HEK293 (cell line): ENCODE measurements around the gene MAPRE3.

ENCODE experiments used
- CTCF ChIA-PET: fragments of 350-600 bp; formaldehyde crosslinking; extraction: SDS; loops from one replicate; lab custom pipeline; 2021; ENCODE audit warnings: antibody characterized with exemption; lab: Yijun Ruan, JAX
- POLR2A ChIA-PET: fragments of 300-600 bp; formaldehyde crosslinking; extraction: SDS; loops from one replicate; lab custom pipeline; 2020; ENCODE audit warnings: antibody characterized with exemption, inconsistent platforms; lab: Yijun Ruan, JAX
- H3K27ac ChIP-seq: fragments of 200-500 bp; sonication (Bioruptor generic); 2 replicates; pipeline ENCODE4 v1.5.1; 2014; ENCODE audit warnings: low read depth, low read length, control low read depth, inconsistent platforms; ENCODE audit errors: extremely low read depth
- H3K36me3 ChIP-seq, 2 experiments: fragments of 200-500 bp in 1 of 2; sonication (Bioruptor generic) in 1 of 2; 1 replicate in 1 of 2; 2 replicates in 1 of 2; pipeline ENCODE4 v1.5.1; 2014 to 2017; ENCODE audit warnings: inconsistent platforms in 2 of 2, low read length in 2 of 2; ENCODE audit not compliant: control insufficient read depth in 2 of 2, insufficient read depth in 1 of 2
- H3K4me1 ChIP-seq: fragments of 200-500 bp; sonication (Bioruptor generic); 2 replicates; pipeline ENCODE4 v1.5.1; 2014; ENCODE audit warnings: mild to moderate bottlenecking, low read length, inconsistent platforms; ENCODE audit not compliant: control insufficient read depth, insufficient read depth
- H3K4me3 ChIP-seq: 2 replicates; pipeline ENCODE4 v1.5.1; 2011; ENCODE audit warnings: low read depth, mild to moderate bottlenecking, control low read depth, low read length, moderate library complexity
- H3K9me3 ChIP-seq: fragments of 200-500 bp; sonication (Bioruptor generic); 2 replicates; pipeline ENCODE4 v1.5.1; 2014; ENCODE audit warnings: low read depth, low read length, inconsistent platforms; ENCODE audit not compliant: control insufficient read depth, insufficient read depth
- HOXA7 ChIP-seq: sonication (generic); formaldehyde crosslinking; IDR thresholded peaks from 2 replicates; pipeline ENCODE4 v1.8.1; 2022; ENCODE audit warnings: missing genetic modification reagents, borderline replicate concordance
- IKZF3 ChIP-seq: fragments of 450-650 bp; IDR thresholded peaks from 2 replicates; pipeline ENCODE4 v1.5.0; 2018; ENCODE audit warnings: missing biosample characterization, mild to moderate bottlenecking, missing genetic modification characterization, moderate library complexity
- KLF1 ChIP-seq: fragments of 450-650 bp; formaldehyde crosslinking; IDR thresholded peaks from 2 replicates; pipeline ENCODE4 v1.5.1; 2016; ENCODE audit warnings: missing biosample characterization, missing genetic modification characterization
- KLF10 ChIP-seq: fragments of 450-650 bp; IDR thresholded peaks from 2 replicates; pipeline ENCODE4 v1.5.1; 2018; ENCODE audit warnings: missing biosample characterization, mild to moderate bottlenecking, missing genetic modification characterization
- OSR2 ChIP-seq: fragments of 450-650 bp; formaldehyde crosslinking; IDR thresholded peaks from 2 replicates; pipeline ENCODE4 v1.5.1; 2016; ENCODE audit warnings: missing biosample characterization, missing genetic modification characterization
- WT1 ChIP-seq: fragments of 450-650 bp; formaldehyde crosslinking; IDR thresholded peaks from 2 replicates; pipeline ENCODE4 v1.5.1; 2016; ENCODE audit warnings: missing biosample characterization, missing genetic modification characterization
- ZNF140 ChIP-seq: fragments of 450-650 bp; formaldehyde crosslinking; IDR thresholded peaks from 2 replicates; pipeline ENCODE4 v1.5.1; 2016; ENCODE audit warnings: missing biosample characterization, missing genetic modification characterization
- ZNF169 ChIP-seq: fragments of 450-650 bp; formaldehyde crosslinking; IDR thresholded peaks from 2 replicates; pipeline ENCODE4 v1.5.1; 2016; ENCODE audit warnings: missing biosample characterization, missing genetic modification characterization
- ZNF175 ChIP-seq: fragments of 450-650 bp; formaldehyde crosslinking; IDR thresholded peaks from 2 replicates; pipeline ENCODE4 v1.5.1; 2016; ENCODE audit warnings: missing biosample characterization, missing genetic modification characterization
- ZNF19 ChIP-seq: fragments of 450-650 bp; formaldehyde crosslinking; IDR thresholded peaks from 2 replicates; pipeline ENCODE4; 2016; ENCODE audit warnings: missing biosample characterization, missing genetic modification characterization, low read depth
- ZNF214 ChIP-seq: fragments of 450-650 bp; formaldehyde crosslinking; IDR thresholded peaks from 2 replicates; pipeline ENCODE4 v1.5.1; 2017; ENCODE audit warnings: missing biosample characterization, mild to moderate bottlenecking, missing genetic modification characterization, borderline replicate concordance
- ZNF354C ChIP-seq: fragments of 450-650 bp; formaldehyde crosslinking; IDR thresholded peaks from 2 replicates; pipeline ENCODE4 v1.5.1; 2016; ENCODE audit warnings: missing biosample characterization, missing genetic modification characterization, low read depth, borderline replicate concordance
- ZNF473 ChIP-seq: fragments of 450-650 bp; formaldehyde crosslinking; IDR thresholded peaks from 2 replicates; pipeline ENCODE4 v1.5.1; 2017; ENCODE audit warnings: missing biosample characterization, missing genetic modification characterization
- ZNF510 ChIP-seq: fragments of 450-650 bp; formaldehyde crosslinking; IDR thresholded peaks from 2 replicates; pipeline ENCODE4 v1.5.1; 2018; ENCODE audit warnings: mild to moderate bottlenecking, missing genetic modification characterization, missing biosample characterization; ENCODE audit not compliant: insufficient replicate concordance
- ZNF585B ChIP-seq: fragments of 450-650 bp; formaldehyde crosslinking; IDR thresholded peaks from 2 replicates; pipeline ENCODE4 v1.5.1; 2016; ENCODE audit warnings: missing biosample characterization, missing genetic modification characterization
- ZNF621 ChIP-seq: fragments of 450-650 bp; formaldehyde crosslinking; IDR thresholded peaks from 2 replicates; pipeline ENCODE4 v1.5.1; 2017; ENCODE audit warnings: missing biosample characterization, missing genetic modification characterization
- ZNF654 ChIP-seq: fragments of 450-650 bp; formaldehyde crosslinking; IDR thresholded peaks from 2 replicates; pipeline ENCODE4 v1.5.1; 2016; ENCODE audit warnings: low read depth, missing biosample characterization, missing genetic modification characterization
- TF ChIP-seq, protein P1 (sequence below): fragments of 450-650 bp; formaldehyde crosslinking; IDR thresholded peaks from 2 replicates; pipeline ENCODE4 v1.5.1; 2016; ENCODE audit warnings: missing biosample characterization, missing genetic modification characterization, low read depth
- TF ChIP-seq, protein P2 (sequence below): fragments of 450-650 bp; formaldehyde crosslinking; IDR thresholded peaks from 2 replicates; pipeline ENCODE4 v1.5.1; 2016; ENCODE audit warnings: missing biosample characterization, missing genetic modification characterization
- TF ChIP-seq, protein P3 (sequence below): fragments of 450-650 bp; formaldehyde crosslinking; IDR thresholded peaks from 2 replicates; pipeline ENCODE4 v1.5.1; 2016; ENCODE audit warnings: missing biosample characterization, missing genetic modification characterization, borderline replicate concordance

Gene MAPRE3

DNA sequence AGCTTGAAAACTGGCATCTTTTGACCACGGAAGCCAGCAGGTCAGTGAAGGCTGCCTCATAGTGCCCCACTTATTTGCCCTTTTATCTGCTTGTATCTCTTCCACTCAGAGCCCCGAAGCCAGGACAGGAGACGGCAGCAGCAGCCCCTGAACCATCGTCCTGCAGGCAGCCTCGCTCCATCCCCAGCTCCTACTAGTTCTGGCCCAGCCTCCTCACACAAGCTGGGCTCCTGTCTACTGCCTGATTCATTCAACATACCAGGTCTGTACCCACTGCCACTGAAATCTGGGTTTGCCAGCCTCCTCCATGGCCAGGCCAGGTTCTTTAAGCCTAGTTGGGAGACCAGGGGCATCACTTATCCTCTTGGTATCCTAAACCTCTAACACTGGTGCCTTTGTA lies 96.9 kb downstream of the MAPRE3 start:
- ChIA-PET POLR2A (interaction anchor here (0.5 to 6.5 kb wide), 4 partner anchors 9 to 186 kb away, joined by 4 to 31 read pairs (median 9); partner anchors contain the start of gene AGBL5), CTCF (interaction anchor here (0.8 kb wide), 1 partner anchor 14 kb away, joined by 3 read pairs; no protein-coding TSS in a partner anchor)
- no peaks in the 10 kb centered on the region for H3K9me3 ChIP-seq
- H3K27ac ChIP-seq = no peak overlapping the region
- no peak overlapping the region for H3K4me3 ChIP-seq
- TF ChIP-seq IKZF3 (tag by site-specific recombination) (no peak), ZNF510 (tag by site-specific recombination) (no peak), OSR2 (tag by site-specific recombination) (no peak), ZNF654 (tag by site-specific recombination) (no peak), ZNF140 (no peak), HOXA7 (CRISPR knock-in tag) (no peak), ZNF169 (tag by site-specific recombination) (no peak), ZNF473 (tag by site-specific recombination) (no peak), WT1 (tag by site-specific recombination) (no peak), ZNF585B (tag by site-specific recombination) (no peak), ZNF214 (tag by site-specific recombination) (no peak), KLF10 (no peak), ZNF621 (no peak)
- TF ChIP-seq, protein P1, sequence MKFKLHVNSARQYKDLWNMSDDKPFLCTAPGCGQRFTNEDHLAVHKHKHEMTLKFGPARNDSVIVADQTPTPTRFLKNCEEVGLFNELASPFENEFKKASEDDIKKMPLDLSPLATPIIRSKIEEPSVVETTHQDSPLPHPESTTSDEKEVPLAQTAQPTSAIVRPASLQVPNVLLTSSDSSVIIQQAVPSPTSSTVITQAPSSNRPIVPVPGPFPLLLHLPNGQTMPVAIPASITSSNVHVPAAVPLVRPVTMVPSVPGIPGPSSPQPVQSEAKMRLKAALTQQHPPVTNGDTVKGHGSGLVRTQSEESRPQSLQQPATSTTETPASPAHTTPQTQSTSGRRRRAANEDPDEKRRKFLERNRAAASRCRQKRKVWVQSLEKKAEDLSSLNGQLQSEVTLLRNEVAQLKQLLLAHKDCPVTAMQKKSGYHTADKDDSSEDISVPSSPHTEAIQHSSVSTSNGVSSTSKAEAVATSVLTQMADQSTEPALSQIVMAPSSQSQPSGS = no peak
- TF ChIP-seq, protein P2, sequence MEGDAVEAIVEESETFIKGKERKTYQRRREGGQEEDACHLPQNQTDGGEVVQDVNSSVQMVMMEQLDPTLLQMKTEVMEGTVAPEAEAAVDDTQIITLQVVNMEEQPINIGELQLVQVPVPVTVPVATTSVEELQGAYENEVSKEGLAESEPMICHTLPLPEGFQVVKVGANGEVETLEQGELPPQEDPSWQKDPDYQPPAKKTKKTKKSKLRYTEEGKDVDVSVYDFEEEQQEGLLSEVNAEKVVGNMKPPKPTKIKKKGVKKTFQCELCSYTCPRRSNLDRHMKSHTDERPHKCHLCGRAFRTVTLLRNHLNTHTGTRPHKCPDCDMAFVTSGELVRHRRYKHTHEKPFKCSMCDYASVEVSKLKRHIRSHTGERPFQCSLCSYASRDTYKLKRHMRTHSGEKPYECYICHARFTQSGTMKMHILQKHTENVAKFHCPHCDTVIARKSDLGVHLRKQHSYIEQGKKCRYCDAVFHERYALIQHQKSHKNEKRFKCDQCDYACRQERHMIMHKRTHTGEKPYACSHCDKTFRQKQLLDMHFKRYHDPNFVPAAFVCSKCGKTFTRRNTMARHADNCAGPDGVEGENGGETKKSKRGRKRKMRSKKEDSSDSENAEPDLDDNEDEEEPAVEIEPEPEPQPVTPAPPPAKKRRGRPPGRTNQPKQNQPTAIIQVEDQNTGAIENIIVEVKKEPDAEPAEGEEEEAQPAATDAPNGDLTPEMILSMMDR (tag by site-specific recombination) = no peak
- H3K36me3 ChIP-seq = peaks cover 0 to 69% of the 10 kb centered on the region in 2 experiments
- H3K4me1 ChIP-seq = peaks cover 12% of the 10 kb centered on the region

DNA sequence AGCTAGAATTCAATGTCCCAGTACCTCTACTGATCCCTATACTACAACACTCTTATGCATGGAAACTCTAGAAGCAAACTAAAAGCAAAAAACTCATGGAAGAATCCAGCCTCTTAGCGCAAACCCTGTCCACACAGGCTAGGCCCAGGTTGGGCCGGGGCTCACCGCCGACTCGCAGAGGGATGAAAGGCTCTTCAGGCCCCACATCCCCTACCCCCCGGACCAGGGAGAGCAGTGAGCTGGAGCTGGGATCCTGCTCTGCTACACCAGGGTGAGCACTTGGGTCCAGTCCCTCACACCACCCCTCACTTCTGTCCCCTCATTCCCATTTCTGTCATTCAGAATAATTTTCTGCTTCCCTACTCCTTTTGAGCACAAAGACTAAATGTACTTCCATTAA lies 99.0 kb downstream of the MAPRE3 start:
- CTCF ChIA-PET = interaction anchor here (0.6 to 0.7 kb wide), 2 partner anchors 12 to 316 kb away, joined by 3 read pairs; no protein-coding TSS in a partner anchor
- H3K27ac ChIP-seq = no peak overlapping the region
- H3K4me1 ChIP-seq = peaks cover 14% of the 10 kb centered on the region
- no peak overlapping the region for H3K4me3 ChIP-seq
- no peak for TF ChIP-seq ZNF175 (tag by site-specific recombination)
- TF ChIP-seq, protein P3, sequence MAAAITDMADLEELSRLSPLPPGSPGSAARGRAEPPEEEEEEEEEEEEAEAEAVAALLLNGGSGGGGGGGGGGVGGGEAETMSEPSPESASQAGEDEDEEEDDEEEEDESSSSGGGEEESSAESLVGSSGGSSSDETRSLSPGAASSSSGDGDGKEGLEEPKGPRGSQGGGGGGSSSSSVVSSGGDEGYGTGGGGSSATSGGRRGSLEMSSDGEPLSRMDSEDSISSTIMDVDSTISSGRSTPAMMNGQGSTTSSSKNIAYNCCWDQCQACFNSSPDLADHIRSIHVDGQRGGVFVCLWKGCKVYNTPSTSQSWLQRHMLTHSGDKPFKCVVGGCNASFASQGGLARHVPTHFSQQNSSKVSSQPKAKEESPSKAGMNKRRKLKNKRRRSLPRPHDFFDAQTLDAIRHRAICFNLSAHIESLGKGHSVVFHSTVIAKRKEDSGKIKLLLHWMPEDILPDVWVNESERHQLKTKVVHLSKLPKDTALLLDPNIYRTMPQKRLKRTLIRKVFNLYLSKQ (tag by site-specific recombination) = no peak
- TF ChIP-seq KLF1 (tag by site-specific recombination) = no peak
- TF ChIP-seq ZNF19 (tag by site-specific recombination) = no peak
- no peak for TF ChIP-seq ZNF354C (tag by site-specific recombination)
- TF ChIP-seq, all 188 proteins: peak for 0
- POLR2A ChIA-PET = no interaction called here
- H3K9me3 ChIP-seq = no peaks in the 10 kb centered on the region
- H3K36me3 ChIP-seq = peaks cover 0 to 51% of the 10 kb centered on the region in 2 experiments; a peak in 2 of 3 replicates
